Right lobe of liver (tissue), 6 donors: ENCODE data around the gene THYN1. TPM values are rescaled to one million over a fixed set of nuclear protein-coding genes. Genes with fewer than 3 reads are reported as not detected.

ENCODE experiments used
- ATAC-seq, 4 donors: fragments of 200-7000 bp; cut with Tn5 transposase; one replicate each; pipeline ENCODE4 v1.9.1; 2020; ENCODE audit warnings: mild to moderate bottlenecking in 4 of 4, moderate library complexity in 4 of 4
- DNase-seq, 3 donors: peaks; one replicate each; pipeline ENCODE4 v3.0.0-alpha.2; 2020
- H3K27ac ChIP-seq, 3 donors: fragments of 200-600 bp; one replicate each; pipeline ENCODE4 v1.8.0; 2022
- H3K27me3 ChIP-seq, 2 donors: fragments of 200-600 bp; one replicate each; pipeline ENCODE4 v1.8.0; 2022
- H3K36me3 ChIP-seq, 4 donors: fragments of 200-600 bp; sonication (generic) in 1 of 4; one replicate each; pipeline versions ENCODE4 v1.5.1 to v1.8.0; 2017 to 2022; ENCODE audit warnings: control low read depth in 1 of 4
- H3K4me1 ChIP-seq, 4 donors: fragments of 200-600 bp; sonication (generic) in 1 of 4; one replicate each; pipeline versions ENCODE4 v1.5.1 to v1.8.0; 2017 to 2022; ENCODE audit warnings: control low read depth in 1 of 4
- H3K4me3 ChIP-seq, 3 donors: fragments of 200-600 bp; one replicate each; pipeline ENCODE4 v1.8.0; 2022
- H3K9me3 ChIP-seq, 4 donors: fragments of 200-600 bp; sonication (generic) in 1 of 4; one replicate each; pipeline versions ENCODE4 v1.5.1 to v1.8.0; 2017 to 2022; ENCODE audit warnings: control low read depth in 1 of 4
- CTCF ChIP-seq, 4 donors: fragments of 200-600 bp in 3 of 4; fragments of 450-650 bp in 1 of 4; IDR thresholded peaks; one replicate each; pipeline versions ENCODE4 v1.5.1 to v1.8.0; 2016 to 2022; ENCODE audit warnings: antibody characterized with exemption in 4 of 4, mild to moderate bottlenecking in 2 of 4
- POLR2A ChIP-seq: fragments of 450-650 bp; IDR thresholded peaks from one replicate; pipeline ENCODE4 v1.6.1; 2017; ENCODE audit warnings: antibody characterized with exemption, mild to moderate bottlenecking
- WGBS: methylation state at CpG from one replicate; pipeline ENCODE4 v1.1.6; 2018; ENCODE audit warnings: low coverage, low lambda C conversion rate; ENCODE audit not compliant: insufficient coverage; ENCODE audit errors: missing lambda C conversion rate; 5-methylcytosine and 5-hydroxymethylcytosine counted together
- intact Hi-C, 2 donors: fragments of 100-400 bp; cut with DNase I; formaldehyde crosslinking; loops; one replicate each; pipeline versions ENCODE4 v1.11.2 to v1.14.1; 2022
- total RNA-seq, 6 experiments: library from RNA; depleted of rRNA in 2 of 6; stranded (reverse); fragments of >200 nt in 2 of 6; fragmentation: NEBNext Ultra II Directional in 3 of 6; extraction: Animal tissue kit (Norgen Biotek cat#: 25700) in 3 of 6; gene quantifications; one replicate each; pipeline versions ENCODE4 v1.1.0 to v1.2.4, GENCODE V29; 2016 to 2023
- donor health status: DM: no; HTN: yes; CAD: no.
- donor health status: DM: no; HTN: no; CAD: no.
- donor health status: DM: no; HTN: no; CAD: no.
- donor health status: DM: no; HTN: yes; CAD: no.
- donor health status: DM: no; HTN: yes; CAD: no.

THYN1 gene
- total RNA-seq, 6 experiments from 2014 or later: 11.7 to 39.2 (median 20.6) TPM

- no peak overlapping the region for H3K27ac ChIP-seq
- H3K27me3 ChIP-seq: no peaks in the 10 kb centered on the region
- intact Hi-C loops: no loop called here
- H3K4me3 ChIP-seq: no peak overlapping the region
- TF ChIP-seq POLR2A (no peak), CTCF (IDR thresholded peaks at IDR 0.05) (no peak)
- peaks cover 0 to 34% (median 8%) of the 10 kb centered on the region in 4 donors for H3K4me1 ChIP-seq
- no peaks in the 10 kb centered on the region for H3K9me3 ChIP-seq
- DNase-seq: no peak
- no peaks in the 10 kb centered on the region for H3K36me3 ChIP-seq
- 64% methylated on average over 4 of the region's 4 CpGs for WGBS
- no peak for ATAC-seq
Observed at GRCh38 chr11:134230339-134230738, 22.8 kb downstream of the THYN1 start.

GRCh38 chr11:134229126-134229790 lies 23.9 kb downstream of the THYN1 start:
- H3K4me1 ChIP-seq: peaks cover 0 to 29% (median 5%) of the 10 kb centered on the region in 4 donors

GRCh38 chr11:134228625-134229024 lies 24.5 kb downstream of the THYN1 start:
- 78% methylated on average over 6 of the region's 6 CpGs for WGBS
- Histone ChIP-seq H3K4me3 (no peak overlapping the region), H3K4me1 (peaks cover 0 to 30% (median 5%) of the 10 kb centered on the region in 4 donors), H3K9me3 (no peaks in the 10 kb centered on the region), H3K36me3 (no peaks in the 10 kb centered on the region), H3K27ac (no peak overlapping the region), H3K27me3 (no peaks in the 10 kb centered on the region)
- ATAC-seq (no peak), DNase-seq (no peak)
- TF ChIP-seq CTCF (IDR thresholded peaks at IDR 0.05): no peak
- TF ChIP-seq POLR2A: no peak
- intact Hi-C loops: no loop called here

More at GRCh38 chr11:134229126-134229790, 23.9 kb downstream of the THYN1 start:
- intact Hi-C loops: no loop called here
- H3K27me3 ChIP-seq: no peaks in the 10 kb centered on the region
- TF ChIP-seq CTCF (IDR thresholded peaks at IDR 0.05) (no peak), POLR2A (no peak)
- H3K9me3 ChIP-seq: no peaks in the 10 kb centered on the region
- no peaks in the 10 kb centered on the region for H3K36me3 ChIP-seq
- no peak overlapping the region for H3K4me3 ChIP-seq
- no peak for DNase-seq
- H3K27ac ChIP-seq: no peak overlapping the region
- ATAC-seq: no peak
- 79% methylated on average over 5 of the region's 6 CpGs for WGBS

- ATAC-seq: no peak
- Histone ChIP-seq H3K27me3 (no peaks in the 10 kb centered on the region), H3K4me1 (peaks cover 0 to 26% (median 6%) of the 10 kb centered on the region in 4 donors), H3K36me3 (peaks cover 0 to 6% (median 0%) of the 10 kb centered on the region in 4 donors), H3K4me3 (no peak overlapping the region), H3K9me3 (no peaks in the 10 kb centered on the region), H3K27ac (no peak overlapping the region)
- 84% methylated on average over 4 of the region's 5 CpGs for WGBS
- no peak for DNase-seq
- intact Hi-C loops: no loop called here
- TF ChIP-seq POLR2A (no peak), CTCF (IDR thresholded peaks at IDR 0.05) (no peak)
Observed at GRCh38 chr11:134226806-134227325, 26.3 kb downstream of the THYN1 start.
